A549 (cell line): Measurements from ENCODE around the gene TBATA. TPM values are rescaled to one million over a fixed set of nuclear protein-coding genes. Genes with fewer than 3 reads are reported as not detected.

Experiments used
- ATAC-seq, 2 experiments: fragments of 200-7000 bp in 1 of 2; fragments of >200 bp in 1 of 2; cut with Nextera tagmentation in 1 of 2; cut with Tn5 transposase in 1 of 2; 3 replicates each; pipeline versions ENCODE4 v1.8.0 to v1.9.1; 2018 to 2020; ENCODE audit warnings: mild to moderate bottlenecking in 1 of 2, moderate library complexity in 1 of 2
- CTCF ChIA-PET: fragments of 300-600 bp; sonication (Branson Sonifier 250); formaldehyde crosslinking; extraction: SDS; loops from one replicate; lab custom pipeline; 2021; ENCODE audit warnings: antibody characterized with exemption, inconsistent platforms; lab: Yijun Ruan, JAX
- POLR2A ChIA-PET: fragments of 350-600 bp; formaldehyde crosslinking; extraction: SDS; loops from one replicate; lab custom pipeline; 2021; ENCODE audit warnings: antibody characterized with exemption, inconsistent platforms; lab: Yijun Ruan, JAX
- DNase-seq, 2 experiments: peaks; one replicate each; pipeline versions ENCODE4 v3.0.0 to v3.0.0-alpha.2; 2011 to 2016; ENCODE audit warnings: low read depth in 1 of 2, low spot score in 1 of 2
- FAIRE-seq: peaks from 2 replicates; lab custom pipeline; 2011; peaks lifted over from hg19 to GRCh38; lab: Jason Lieb, UNC
- H3K27ac ChIP-seq, 2 experiments: fragments of >200 bp; sonication (Bioruptor Twin); formaldehyde crosslinking; 3 replicates each; pipeline ENCODE4 v1.5.1; 2016 to 2017
- H3K4me1 ChIP-seq: fragments of >200 bp; sonication (Bioruptor Twin); formaldehyde crosslinking; 3 replicates; pipeline ENCODE4 v1.6.1; 2016
- H3K4me2 ChIP-seq: fragments of >200 bp; sonication (Bioruptor Twin); formaldehyde crosslinking; 3 replicates; pipeline ENCODE4 v1.6.1; 2016
- H3K4me3 ChIP-seq: fragments of >200 bp; sonication (Bioruptor Twin); formaldehyde crosslinking; 3 replicates; pipeline ENCODE4 v1.5.1; 2016
- H3K9me3 ChIP-seq: fragments of >200 bp; sonication (Bioruptor Twin); formaldehyde crosslinking; 3 replicates; pipeline ENCODE4 v1.6.1; 2016
- BCL3 ChIP-seq: fragments of >200 bp; sonication (Bioruptor Twin); formaldehyde crosslinking; IDR thresholded peaks from 3 replicates; pipeline ENCODE4 v1.6.1; 2016
- CBX2 ChIP-seq: fragments of 200-600 bp; sonication (generic); IDR thresholded peaks from 2 replicates; pipeline ENCODE4 v1.6.1; 2016; ENCODE audit warnings: low read depth, mild to moderate bottlenecking, borderline replicate concordance
- CBX8 ChIP-seq: fragments of 200-600 bp; sonication (generic); IDR thresholded peaks from 2 replicates; pipeline ENCODE4 v1.6.1; 2016
- CHD4 ChIP-seq: fragments of 200-600 bp; sonication (generic); IDR thresholded peaks from 2 replicates; pipeline ENCODE4 v1.6.1; 2016; ENCODE audit warnings: antibody characterized with exemption, mild to moderate bottlenecking, borderline replicate concordance
- CTCF ChIP-seq: fragments of >200 bp; sonication (Bioruptor Twin); formaldehyde crosslinking; IDR thresholded peaks from 3 replicates; pipeline ENCODE4 v1.5.1; 2016
- EP300 ChIP-seq, 2 experiments: fragments of >200 bp; sonication (Bioruptor Twin); formaldehyde crosslinking; IDR thresholded peaks; 2 replicates in 1 of 2; 3 replicates in 1 of 2; pipeline ENCODE4 v1.6.1; 2016 to 2017
- ESRRA ChIP-seq: fragments of 150-350 bp; IDR thresholded peaks from 2 replicates; pipeline ENCODE4 v1.6.1; 2014; ENCODE audit warnings: mild to moderate bottlenecking, low read length, borderline replicate concordance
- FOSL2 ChIP-seq, 2 experiments: fragments of 450-650 bp in 1 of 2; fragments of >200 bp in 1 of 2; sonication (Bioruptor Twin) in 1 of 2; formaldehyde crosslinking; IDR thresholded peaks; 2 replicates each; pipeline versions ENCODE4 v1.5.0 to v1.6.1; 2016 to 2020; ENCODE audit warnings: mild to moderate bottlenecking in 1 of 2, moderate library complexity in 1 of 2
- GATA3 ChIP-seq: IDR thresholded peaks from 2 replicates; pipeline ENCODE4 v1.6.1; 2012; ENCODE audit warnings: borderline replicate concordance
- HEYL ChIP-seq: fragments of 250-450 bp; sonication (Bioruptor Pico); IDR thresholded peaks from 2 replicates; pipeline ENCODE4 v1.8.0; 2021; ENCODE audit warnings: mild to moderate bottlenecking, moderate library complexity
- HOXB5 ChIP-seq: fragments of 250-450 bp; sonication (Bioruptor Pico); IDR thresholded peaks from 2 replicates; pipeline ENCODE4 v1.5.0; 2020; ENCODE audit warnings: mild to moderate bottlenecking, moderate library complexity
- JUN ChIP-seq, 2 experiments: fragments of >200 bp; sonication (Bioruptor Twin); formaldehyde crosslinking; IDR thresholded peaks; 2 replicates in 1 of 2; 3 replicates in 1 of 2; pipeline ENCODE4 v1.6.1; 2016 to 2017
- JUNB ChIP-seq: fragments of >200 bp; sonication (Bioruptor Twin); formaldehyde crosslinking; IDR thresholded peaks from 2 replicates; pipeline ENCODE4 v1.6.1; 2016
- MYC ChIP-seq: IDR thresholded peaks from 2 replicates; pipeline ENCODE4 v1.6.1; 2012; ENCODE audit warnings: mild to moderate bottlenecking, inconsistent platforms, low read length, improper control_type of control experiment, borderline replicate concordance
- NR3C1 ChIP-seq: fragments of >200 bp; sonication (Bioruptor Twin); formaldehyde crosslinking; IDR thresholded peaks from 3 replicates; pipeline ENCODE4 v1.6.1; 2017
- PBX3 ChIP-seq: IDR thresholded peaks from 2 replicates; pipeline ENCODE4 v1.6.1; 2012
- PHF8 ChIP-seq: fragments of 200-600 bp; sonication (generic); IDR thresholded peaks from 2 replicates; pipeline ENCODE4 v1.6.1; 2016; ENCODE audit warnings: low read depth, mild to moderate bottlenecking, antibody characterized with exemption, moderate library complexity, borderline replicate concordance
- POLR2AphosphoS2 ChIP-seq: conservative IDR thresholded peaks from 2 replicates; pipeline ENCODE4 v1.6.1; 2012; ENCODE audit warnings: low read length, improper control_type of control experiment, inconsistent platforms
- RAD21 ChIP-seq, 2 experiments: fragments of >200 bp in 1 of 2; sonication (Bioruptor Twin) in 1 of 2; formaldehyde crosslinking in 1 of 2; IDR thresholded peaks in 1 of 2; conservative IDR thresholded peaks in 1 of 2; 2 replicates in 1 of 2; 3 replicates in 1 of 2; pipeline ENCODE4 v1.6.1; 2012 to 2018; ENCODE audit warnings: inconsistent platforms in 1 of 2
- RCOR1 ChIP-seq: fragments of 150-350 bp; IDR thresholded peaks from 2 replicates; pipeline ENCODE4 v1.6.1; 2014; ENCODE audit warnings: antibody characterized with exemption, low read length, low read depth
- RNF2 ChIP-seq: fragments of 200-600 bp; sonication (generic); IDR thresholded peaks from 2 replicates; pipeline ENCODE4 v1.6.1; 2016; ENCODE audit warnings: low read depth, mild to moderate bottlenecking, antibody characterized with exemption, moderate library complexity, borderline replicate concordance
- SMC3 ChIP-seq: fragments of >200 bp; sonication (Bioruptor Twin); formaldehyde crosslinking; IDR thresholded peaks from 3 replicates; pipeline ENCODE4 v1.6.1; 2018; ENCODE audit warnings: inconsistent platforms
- SREBF2 ChIP-seq: fragments of 450-650 bp; IDR thresholded peaks from 2 replicates; pipeline ENCODE4 v1.6.1; 2014; ENCODE audit warnings: mild to moderate bottlenecking, moderate library complexity
- TFCP2L1 ChIP-seq: fragments of 250-450 bp; sonication (Bioruptor Pico); IDR thresholded peaks from 2 replicates; pipeline ENCODE4 v1.5.0; 2021; ENCODE audit warnings: mild to moderate bottlenecking
- ZSCAN20 ChIP-seq: fragments of 250-450 bp; sonication (Bioruptor Pico); IDR thresholded peaks from 2 replicates; pipeline ENCODE4 v1.8.0; 2022; ENCODE audit warnings: mild to moderate bottlenecking, moderate library complexity
- WGBS: methylation state at CpG from one replicate; pipeline ENCODE4 v1.1.6; 2017; ENCODE audit errors: missing lambda C conversion rate; 5-methylcytosine and 5-hydroxymethylcytosine counted together
- polyA plus RNA-seq, 4 experiments: library from polyadenylated mRNA; depleted of rRNA in 3 of 4; stranded (reverse); fragments of >200 nt; fragmentation: RNase III in 1 of 4; extraction: RNeasy Plus Mini Kit Qiagen cat#74134 plus additional on column Dnase treatment in 1 of 4; gene quantifications; 2 replicates in 3 of 4; 3 replicates in 1 of 4; pipeline ENCODE4 v1.2.3, GENCODE V29; 2011 to 2017

TBATA gene
- polyA plus RNA-seq, 2 of the 4 experiments (the other 2 are of a cell fraction) = not detected

GRCh38 chr10:70832221-70832620 is 47.0 kb upstream of the TBATA start:
- no peak overlapping the region for H3K4me2 ChIP-seq
- H3K4me1 ChIP-seq = peaks cover 15% of the 10 kb centered on the region
- no peak overlapping the region; a peak in 1 of 6 replicates for H3K27ac ChIP-seq

GRCh38 chr10:70830164-70830563 is 45.0 kb upstream of the TBATA start:
- CTCF ChIA-PET = interaction anchor here (1.4 to 1.9 kb wide), 2 partner anchors 14 to 50 kb away, joined by 4 to 5 read pairs; no protein-coding TSS in a partner anchor
- no peak for FAIRE-seq
- no peak overlapping the region for H3K4me3 ChIP-seq
- TF ChIP-seq ZSCAN20 (CRISPR knock-in tag) (no peak), SMC3 (no peak), HEYL (CRISPR knock-in tag) (no peak), GATA3 (no peak), CBX8 (no peak), CTCF (no peak), NR3C1 (no peak), PBX3 (no peak), RNF2 (no peak), TFCP2L1 (CRISPR knock-in tag) (no peak), HOXB5 (no peak), RAD21 (conservative IDR thresholded peaks at IDR 0.05 in 1 of 2, IDR thresholded peaks at IDR 0.05 in 1 of 2) (no peak), CBX2 (no peak), RCOR1 (no peak), SREBF2 (no peak), FOSL2 (IDR thresholded peaks at IDR 0.05) (no peak), FOSL2 (CRISPR knock-in tag; IDR thresholded peaks at IDR 0.05) (no peak), BCL3 (no peak), PHF8 (no peak), JUN (IDR thresholded peaks at IDR 0.05) (no peak), ESRRA (no peak)
- TF ChIP-seq, all 56 proteins: peak for 0
- DNase-seq (no peak), ATAC-seq (no peak)
- Histone ChIP-seq H3K27ac (no peak overlapping the region), H3K9me3 (no peaks in the 10 kb centered on the region), H3K4me2 (no peak overlapping the region), H3K4me1 (peaks cover 15% of the 10 kb centered on the region)
- POLR2A ChIA-PET = no interaction called here
- WGBS = 55% methylated on average over 3 of the region's 3 CpGs

More at GRCh38 chr10:70832221-70832620, 47.0 kb upstream of the TBATA start:
- Histone ChIP-seq H3K4me3 (no peak overlapping the region), H3K9me3 (no peaks in the 10 kb centered on the region)
- TF ChIP-seq CHD4 = no peak
- TF ChIP-seq POLR2AphosphoS2 = no peak
- no peak for TF ChIP-seq RAD21 (conservative IDR thresholded peaks at IDR 0.05 in 1 of 2, IDR thresholded peaks at IDR 0.05 in 1 of 2)
- TF ChIP-seq JUNB = no peak
- no peak for TF ChIP-seq EP300 (IDR thresholded peaks at IDR 0.05)
- no peak for TF ChIP-seq MYC
- ChIA-PET POLR2A (interaction anchor here (0.8 to 2.2 kb wide), 2 partner anchors 16 to 19 kb away, joined by 3 to 10 read pairs; no protein-coding TSS in a partner anchor), CTCF (interaction anchor here (1.0 to 2.9 kb wide), 8 partner anchors 11 to 941 kb away, joined by 3 to 13 read pairs (median 4); partner anchors contain the start of genes SGPL1 and VSIR)
- DNase-seq (no peak), ATAC-seq (no peak), FAIRE-seq (no peak)
- 86% methylated on average over 3 of the region's 3 CpGs for WGBS
